Keratinocyte (primary cell): ENCODE measurements around the gene ROBO2. TPM values are rescaled to one million over a fixed set of nuclear protein-coding genes. Genes with fewer than 3 reads are reported as not detected.

Experiments
- DNase-seq: peaks from one replicate; pipeline ENCODE4 v3.0.0-alpha.2; 2011; ENCODE audit warnings: low read depth, missing footprints, low spot score
- FAIRE-seq: peaks from 2 replicates; lab custom pipeline; 2011; peaks lifted over from hg19 to GRCh38; lab: Jason Lieb, UNC
- H2AFZ ChIP-seq: 2 replicates; pipeline ENCODE4 v1.6.0; 2012; ENCODE audit warnings: low read length, control low read depth, inconsistent platforms; ENCODE audit not compliant: control insufficient read depth
- H3K27ac ChIP-seq: 2 replicates; pipeline ENCODE4 v1.5.1; 2011; ENCODE audit warnings: low read length; ENCODE audit not compliant: control insufficient read depth, insufficient read depth
- H3K27me3 ChIP-seq: 3 replicates; pipeline ENCODE4 v1.6.0; 2011; ENCODE audit warnings: low read length; ENCODE audit not compliant: control insufficient read depth, insufficient read depth; ENCODE audit errors: extremely low read depth
- H3K36me3 ChIP-seq, 2 experiments: 2 replicates in 1 of 2; 3 replicates in 1 of 2; pipeline ENCODE4 v1.5.1; 2011; ENCODE audit warnings: low read length in 2 of 2, mild to moderate bottlenecking in 1 of 2; ENCODE audit not compliant: control insufficient read depth in 2 of 2, insufficient read depth in 2 of 2; ENCODE audit errors: extremely low read depth in 1 of 2
- H3K4me1 ChIP-seq: 3 replicates; pipeline ENCODE4 v1.5.1; 2011; ENCODE audit warnings: low read length; ENCODE audit not compliant: control insufficient read depth, insufficient read depth; ENCODE audit errors: extremely low read depth
- H3K4me2 ChIP-seq: 3 replicates; pipeline ENCODE4 v1.6.0; 2011; ENCODE audit warnings: low read depth, low read length; ENCODE audit not compliant: control insufficient read depth, insufficient read depth; ENCODE audit errors: extremely low read depth
- H3K4me3 ChIP-seq, 3 experiments: fragments of 200-600 bp in 1 of 3; sonication (generic) in 1 of 3; 2 replicates in 2 of 3; 3 replicates in 1 of 3; pipeline ENCODE4 v1.5.1; 2011 to 2016; ENCODE audit warnings: low read length in 3 of 3, mild to moderate bottlenecking in 3 of 3, control low read depth in 2 of 3, inconsistent platforms in 1 of 3, low read depth in 1 of 3, mixed read lengths in 1 of 3, mixed run types in 1 of 3, moderate library complexity in 1 of 3; ENCODE audit not compliant: control insufficient read depth in 2 of 3, insufficient read depth in 2 of 3; ENCODE audit errors: extremely low read depth in 1 of 3
- H3K79me2 ChIP-seq: 2 replicates; pipeline ENCODE4 v1.6.0; 2012; ENCODE audit warnings: low read length; ENCODE audit not compliant: control insufficient read depth, insufficient read depth
- H3K9ac ChIP-seq: 3 replicates; pipeline ENCODE4 v1.6.0; 2011; ENCODE audit warnings: low read length; ENCODE audit not compliant: control insufficient read depth, insufficient read depth; ENCODE audit errors: extremely low read depth
- H3K9me1 ChIP-seq: 3 replicates; pipeline ENCODE4 v1.6.0; 2011; ENCODE audit warnings: low read length; ENCODE audit not compliant: control insufficient read depth, insufficient read depth; ENCODE audit errors: extremely low read depth
- H3K9me3 ChIP-seq: 2 replicates; pipeline ENCODE4 v1.5.1; 2012; ENCODE audit warnings: low read depth, low read length; ENCODE audit not compliant: control insufficient read depth
- H4K20me1 ChIP-seq: 3 replicates; pipeline ENCODE4 v1.6.0; 2011; ENCODE audit warnings: low read length; ENCODE audit not compliant: control insufficient read depth, insufficient read depth; ENCODE audit errors: extremely low read depth
- EZH2 ChIP-seq: IDR thresholded peaks from one replicate; pipeline ENCODE4 v1.6.1; 2012; ENCODE audit warnings: inconsistent platforms, mild to moderate bottlenecking, low read length, moderate library complexity
- dilution Hi-C: fragments of 300-500 bp; cut with MboI; formaldehyde crosslinking; loops from one replicate; pipeline ENCODE4 v1.7.0; 2020; ENCODE audit warnings: low sequenced_read_pairs; ENCODE audit not compliant: extremely low pct_ligation_motif_present
- polyA plus RNA-seq, 5 experiments: library from polyadenylated mRNA; depleted of rRNA in 3 of 5; stranded (reverse) in 3 of 5; stranded (forward) in 1 of 5; unstranded in 1 of 5; fragments of >200 nt; gene quantifications; 1 replicate in 1 of 5; 2 replicates in 3 of 5; 3 replicates in 1 of 5; pipeline versions ENCODE4 v1.2.1 to v1.2.3, GENCODE V29; 2011 to 2012; ENCODE audit warnings: missing spikeins in 2 of 5, low read depth in 1 of 5, low replicate concordance in 1 of 5
- TF ChIP-seq, protein P1 (sequence below), 3 experiments: IDR thresholded peaks in 1 of 3; conservative IDR thresholded peaks in 1 of 3; optimal IDR thresholded peaks in 1 of 3; 2 replicates in 2 of 3; 3 replicates in 1 of 3; pipeline versions ENCODE3 to v1.5.1; 2011; ENCODE audit warnings: low read length in 3 of 3, mild to moderate bottlenecking in 3 of 3, moderate library complexity in 2 of 3, control low read depth in 1 of 3, inconsistent platforms in 1 of 3; ENCODE audit not compliant: insufficient read depth in 2 of 3; ENCODE audit errors: extremely low read depth in 1 of 3

The ROBO2 gene
- polyA plus RNA-seq, 1 donor (not counting 4 experiments of a cell fraction or from before 2014, with no cell fraction given), result 0.30 TPM

DNA sequence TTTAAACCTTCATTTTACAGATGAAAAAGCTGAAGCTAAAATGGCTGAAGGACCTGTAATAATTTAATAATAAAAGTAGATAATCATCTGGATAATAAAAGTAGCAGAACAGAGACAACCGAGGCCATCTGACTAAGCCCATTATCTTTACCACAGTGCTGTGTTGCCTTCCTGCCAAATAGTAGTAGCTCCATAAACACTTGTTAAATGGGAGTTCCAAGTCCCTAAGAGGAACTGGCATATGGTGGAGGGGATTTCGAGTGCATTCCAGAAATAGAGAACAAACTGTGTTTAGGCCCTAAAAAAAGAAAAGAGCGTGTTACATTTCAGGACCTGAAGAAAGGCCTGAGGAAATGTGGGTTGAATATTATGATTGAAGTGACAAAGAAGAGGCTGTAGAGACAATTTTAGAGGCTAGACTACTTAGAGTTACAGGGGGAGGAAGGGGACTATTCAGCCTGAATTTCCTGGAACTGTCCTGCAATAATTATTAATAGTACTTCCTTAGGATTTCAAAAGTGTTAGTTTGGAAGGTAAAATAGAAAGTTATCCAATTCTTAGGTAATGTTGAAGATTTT is 424.3 kb downstream of the ROBO2 start:
- Histone ChIP-seq H3K4me2 (no peak overlapping the region), H2AFZ (no peak overlapping the region), H3K9ac (no peak overlapping the region), H4K20me1 (no peaks in the 10 kb centered on the region), H3K9me3 (no peaks in the 10 kb centered on the region), H3K27me3 (no peaks in the 10 kb centered on the region), H3K4me1 (no peaks in the 10 kb centered on the region), H3K4me3 (no peak overlapping the region), H3K9me1 (no peaks in the 10 kb centered on the region), H3K79me2 (no peaks in the 10 kb centered on the region), H3K27ac (no peak overlapping the region), H3K36me3 (no peaks in the 10 kb centered on the region)
- dilution Hi-C loops, result no loop called here
- FAIRE-seq (no peak), DNase-seq (no peak)
- TF ChIP-seq, protein P1, sequence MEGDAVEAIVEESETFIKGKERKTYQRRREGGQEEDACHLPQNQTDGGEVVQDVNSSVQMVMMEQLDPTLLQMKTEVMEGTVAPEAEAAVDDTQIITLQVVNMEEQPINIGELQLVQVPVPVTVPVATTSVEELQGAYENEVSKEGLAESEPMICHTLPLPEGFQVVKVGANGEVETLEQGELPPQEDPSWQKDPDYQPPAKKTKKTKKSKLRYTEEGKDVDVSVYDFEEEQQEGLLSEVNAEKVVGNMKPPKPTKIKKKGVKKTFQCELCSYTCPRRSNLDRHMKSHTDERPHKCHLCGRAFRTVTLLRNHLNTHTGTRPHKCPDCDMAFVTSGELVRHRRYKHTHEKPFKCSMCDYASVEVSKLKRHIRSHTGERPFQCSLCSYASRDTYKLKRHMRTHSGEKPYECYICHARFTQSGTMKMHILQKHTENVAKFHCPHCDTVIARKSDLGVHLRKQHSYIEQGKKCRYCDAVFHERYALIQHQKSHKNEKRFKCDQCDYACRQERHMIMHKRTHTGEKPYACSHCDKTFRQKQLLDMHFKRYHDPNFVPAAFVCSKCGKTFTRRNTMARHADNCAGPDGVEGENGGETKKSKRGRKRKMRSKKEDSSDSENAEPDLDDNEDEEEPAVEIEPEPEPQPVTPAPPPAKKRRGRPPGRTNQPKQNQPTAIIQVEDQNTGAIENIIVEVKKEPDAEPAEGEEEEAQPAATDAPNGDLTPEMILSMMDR (optimal IDR thresholded peaks at IDR 0.05 in 1 of 3, IDR thresholded peaks at IDR 0.05 in 1 of 3, conservative IDR thresholded peaks at IDR 0.05 in 1 of 3; ENCODE audit: extremely low read depth in 1 of 3, insufficient read depth in 2 of 3, low read length in 3 of 3), result no peak
- TF ChIP-seq EZH2, result no peak

DNA sequence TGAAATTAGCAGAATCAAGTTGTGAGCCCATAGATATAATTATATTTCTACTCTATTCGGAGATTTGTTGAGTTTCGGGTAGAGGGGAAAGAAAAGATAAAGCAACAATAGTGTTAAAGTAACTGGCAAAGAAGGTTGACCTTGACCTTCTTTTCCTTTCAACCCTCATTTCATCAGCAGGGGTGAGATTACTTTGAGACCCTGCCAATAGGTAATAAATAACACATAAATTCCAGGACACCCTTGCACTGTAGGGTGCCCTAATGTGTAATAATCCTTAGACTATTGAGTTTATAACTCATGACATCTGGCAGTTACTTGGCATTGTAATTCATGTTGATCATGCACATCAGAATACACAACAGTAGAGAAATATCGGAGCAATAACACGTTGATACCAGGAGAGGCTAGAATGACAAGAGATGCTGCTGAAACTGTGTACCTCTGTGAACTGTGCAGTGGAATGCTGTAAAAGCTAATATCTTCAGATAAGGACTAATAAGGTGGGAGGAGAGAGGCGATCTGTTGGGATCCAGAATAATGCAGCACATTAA is 426.7 kb downstream of the ROBO2 start:
- dilution Hi-C loops, result no loop called here
- H3K27me3 ChIP-seq, result no peaks in the 10 kb centered on the region
- no peak overlapping the region for H3K4me3 ChIP-seq
- H4K20me1 ChIP-seq, result no peaks in the 10 kb centered on the region
- DNase-seq (no peak), FAIRE-seq (no peak)
- no peaks in the 10 kb centered on the region for H3K4me1 ChIP-seq
- no peaks in the 10 kb centered on the region for H3K36me3 ChIP-seq
- H3K4me2 ChIP-seq, result no peak overlapping the region
- no peaks in the 10 kb centered on the region for H3K9me3 ChIP-seq
- no peak overlapping the region for H3K9ac ChIP-seq
- H3K9me1 ChIP-seq, result no peaks in the 10 kb centered on the region
- TF ChIP-seq EZH2, result no peak
- TF ChIP-seq, protein P1 (optimal IDR thresholded peaks at IDR 0.05 in 1 of 3, IDR thresholded peaks at IDR 0.05 in 1 of 3, conservative IDR thresholded peaks at IDR 0.05 in 1 of 3; ENCODE audit: extremely low read depth in 1 of 3, insufficient read depth in 2 of 3, low read length in 3 of 3), result no peak
- H2AFZ ChIP-seq, result no peak overlapping the region
- no peak overlapping the region for H3K27ac ChIP-seq
- H3K79me2 ChIP-seq, result no peaks in the 10 kb centered on the region
